ENCODE data around the gene FOXJ1.

DNA sequence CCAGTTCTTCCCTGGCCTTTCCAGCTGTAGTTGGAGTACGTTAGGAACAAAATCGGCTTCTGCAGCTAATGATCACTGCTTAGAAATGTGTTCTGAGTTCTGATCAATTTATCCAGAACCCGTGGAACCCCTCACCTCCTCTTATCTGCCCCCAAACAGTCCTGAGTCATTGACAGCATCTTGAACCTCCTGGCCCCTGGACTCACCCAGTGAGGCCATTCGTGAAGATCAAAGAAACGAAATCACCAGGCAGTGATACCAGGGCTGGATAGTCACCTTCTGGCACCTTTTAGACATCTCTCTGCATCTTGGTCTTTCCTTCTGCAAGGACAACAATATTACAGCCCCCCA, 20.4 kb downstream of the FOXJ1 start:
- no peak for TF ChIP-seq POLR2A (IDR thresholded peaks at IDR 0.05; ENCODE audit: low read depth, low read length)
- TF ChIP-seq POLR2AphosphoS5 (IDR thresholded peaks at IDR 0.05; ENCODE audit: low read depth, low read length), result no peak
- no peak for TF ChIP-seq TAF1 (IDR thresholded peaks at IDR 0.05; ENCODE audit: borderline replicate concordance, low read depth, low read length)

Measured in GM12892 (cell line).